ENCODE data around the gene FGD4.
"Not testable (repeated sequence)": the region's sequence is repeated elsewhere in the genome, so short reads cannot be mapped to it uniquely, and the experiment has no call there.

The FGD4 gene

DNA sequence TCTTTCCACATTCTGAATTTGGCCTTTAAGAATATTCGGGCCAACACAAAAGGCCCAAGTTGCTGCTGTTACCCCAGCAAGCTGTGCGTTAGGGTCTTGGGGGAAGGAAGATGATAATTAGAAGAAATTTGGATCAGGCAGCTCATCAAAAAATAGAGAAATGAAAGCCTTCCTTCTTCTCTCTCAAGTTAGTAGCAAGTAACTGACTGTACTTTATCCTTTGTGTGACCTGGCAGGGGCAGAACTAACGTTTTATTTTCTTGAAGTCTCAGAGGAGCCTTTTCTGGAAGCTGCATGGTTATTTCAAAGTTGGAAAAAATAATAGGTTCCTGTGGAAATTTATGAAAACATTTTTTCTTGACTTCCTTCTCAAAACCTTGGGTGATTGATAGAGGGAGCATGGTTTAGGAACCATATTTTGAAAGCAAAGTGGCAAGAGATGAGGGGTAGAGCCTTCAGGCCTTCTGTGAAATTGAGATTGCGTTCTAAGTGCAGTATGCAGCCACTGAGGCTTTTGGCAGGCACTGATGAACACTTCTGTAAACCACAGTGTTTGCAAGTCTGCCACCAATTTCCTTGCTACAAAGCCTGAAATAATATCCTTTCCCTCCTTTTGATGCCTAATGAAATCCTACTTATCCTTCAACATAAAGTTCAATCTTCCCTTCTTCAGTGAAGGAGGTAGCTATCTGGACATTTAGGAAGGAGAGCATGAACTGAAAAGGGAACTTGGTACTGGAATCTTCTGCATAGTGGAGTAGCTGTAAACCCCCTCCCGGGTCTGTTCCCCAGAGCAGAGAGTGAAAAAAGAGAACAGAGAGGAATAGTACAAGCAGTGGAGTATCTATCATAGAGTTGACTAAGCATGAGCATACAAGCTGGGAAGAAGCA, 123.2 kb downstream of the FGD4 start:
- no peak for DNase-seq (ENCODE audit: low read depth)

DNA sequence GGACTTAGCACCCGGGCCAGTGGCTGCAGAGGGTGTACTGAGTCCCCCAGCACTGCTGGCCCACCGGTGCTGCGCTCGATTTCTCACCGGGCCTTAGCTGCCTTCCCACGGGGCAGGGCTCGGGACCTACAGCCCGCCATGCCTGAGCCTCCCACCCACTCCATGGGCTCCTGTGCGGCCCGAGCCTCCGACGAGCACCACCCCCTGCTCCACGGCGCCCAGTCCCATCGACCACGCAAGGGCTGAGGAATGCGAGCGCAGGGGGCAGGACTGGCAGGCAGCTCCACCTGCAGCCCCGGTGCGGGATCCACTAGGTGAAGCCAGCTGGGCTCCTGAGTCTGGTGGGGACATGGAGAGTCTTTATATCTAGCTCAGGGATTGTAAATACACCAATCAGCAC, 126.4 kb downstream of the FGD4 start:
- not testable (repeated sequence) for DNase-seq (ENCODE audit: low read depth)

DNA sequence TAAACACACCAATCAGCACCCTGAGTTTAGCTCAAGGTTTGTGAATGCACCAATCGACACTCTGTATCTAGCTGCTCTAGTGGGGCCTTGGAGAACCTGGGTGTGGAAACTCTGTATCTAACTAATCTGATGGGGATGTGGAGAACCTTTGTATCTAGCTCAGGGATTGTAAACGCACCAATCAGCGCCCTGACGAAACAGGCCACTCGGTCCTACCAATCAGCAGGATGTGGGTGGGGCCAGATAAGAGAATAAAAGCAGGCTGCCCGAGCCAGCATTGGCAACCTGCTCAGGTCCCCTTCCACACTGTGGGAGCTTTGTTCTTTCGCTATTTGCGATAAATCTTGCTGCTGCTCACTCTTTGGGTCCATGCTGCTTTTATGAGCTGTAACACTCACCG, 127.0 kb downstream of the FGD4 start:
- not testable (repeated sequence) for DNase-seq (ENCODE audit: low read depth)

DNA sequence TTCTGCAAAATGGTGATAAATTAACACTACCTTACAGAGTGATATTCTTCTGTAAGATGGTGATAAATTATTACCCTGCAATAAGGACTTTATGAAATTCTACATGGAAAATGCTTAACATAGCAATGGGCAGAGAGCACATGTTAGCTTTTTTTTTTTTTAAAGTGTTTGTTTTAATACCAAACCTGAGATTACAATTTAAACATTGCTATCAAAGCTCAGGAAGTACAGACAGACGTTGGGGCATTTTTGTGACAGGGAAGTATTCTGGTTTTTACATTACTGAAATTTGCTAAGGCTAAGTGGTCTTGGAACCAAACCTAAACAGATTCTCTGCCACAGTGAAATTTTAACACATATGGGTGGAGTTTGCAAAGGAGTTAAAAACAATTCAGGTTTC, 133.1 kb downstream of the FGD4 start:
- no peak for DNase-seq (ENCODE audit: low read depth)

DNA sequence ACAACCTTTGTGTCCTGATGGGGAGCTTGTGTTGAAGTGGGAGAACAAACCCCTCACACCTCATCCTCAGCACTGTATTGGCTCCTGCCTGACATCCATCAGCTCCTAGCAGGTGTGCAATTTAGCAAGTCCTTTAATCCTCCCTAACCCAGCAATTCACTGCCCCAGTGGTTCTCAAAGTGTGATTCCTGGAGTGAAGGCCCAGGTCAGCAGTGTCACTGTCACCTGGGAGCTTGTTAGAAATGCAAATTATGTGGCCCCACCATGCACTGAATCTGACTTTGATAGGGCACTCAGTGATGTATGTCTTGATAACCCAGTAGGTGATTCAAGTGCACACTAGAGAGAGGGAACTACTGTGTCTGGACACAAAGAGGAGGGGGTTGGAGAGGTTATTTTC, 133.6 kb downstream of the FGD4 start:
- no peak for DNase-seq (ENCODE audit: low read depth)

DNA sequence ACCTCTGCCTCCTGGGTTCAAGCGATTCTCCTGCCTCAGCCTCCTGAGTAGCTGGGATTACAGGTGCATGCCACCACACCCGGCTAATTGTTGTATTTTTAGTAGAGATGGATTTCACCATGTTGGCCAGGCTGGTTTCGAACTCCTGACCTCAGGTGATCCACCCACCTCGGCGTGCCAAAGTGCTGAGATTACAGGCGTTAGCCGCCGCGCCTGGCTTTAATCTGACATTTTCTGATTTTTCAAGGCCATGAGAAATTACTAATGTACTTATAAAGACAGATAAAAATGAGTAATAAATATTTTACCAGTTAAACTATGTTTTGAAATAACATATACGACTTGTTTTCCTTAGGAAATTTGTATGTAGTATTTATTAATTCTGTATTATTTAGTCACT, 134.1 kb downstream of the FGD4 start:
- DNase-seq (ENCODE audit: low read depth), result not testable (repeated sequence)

DNA sequence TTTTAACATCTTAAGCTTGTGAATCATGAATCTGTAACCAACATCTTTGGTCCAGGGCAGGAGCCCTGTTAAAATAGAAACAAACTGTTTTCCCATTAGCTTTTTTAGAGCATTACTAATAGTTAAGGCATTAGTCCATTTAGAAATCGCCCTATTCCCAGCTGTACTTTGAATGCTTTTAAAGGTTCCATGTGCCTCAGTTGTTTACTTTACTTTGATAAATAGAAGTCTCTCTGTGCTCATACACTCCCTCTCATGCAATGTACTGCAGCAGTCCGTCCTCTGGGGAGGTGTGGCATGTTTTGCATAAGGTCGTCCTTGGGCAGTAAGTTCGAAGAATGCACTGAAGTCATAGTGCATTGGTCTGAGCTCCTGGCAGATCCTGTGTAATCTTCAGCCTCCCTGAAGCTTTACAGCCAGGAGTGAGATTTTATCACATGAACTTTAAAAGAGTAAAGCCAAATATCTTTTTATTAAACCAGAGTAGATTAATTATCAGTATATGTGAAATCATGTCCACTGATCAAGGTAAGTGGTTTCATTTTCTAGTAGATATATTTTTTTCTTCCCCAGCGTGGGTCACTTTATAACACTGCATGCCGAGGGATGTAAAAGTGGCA, 134.7 kb downstream of the FGD4 start:
- no peak for DNase-seq (ENCODE audit: low read depth)

DNA sequence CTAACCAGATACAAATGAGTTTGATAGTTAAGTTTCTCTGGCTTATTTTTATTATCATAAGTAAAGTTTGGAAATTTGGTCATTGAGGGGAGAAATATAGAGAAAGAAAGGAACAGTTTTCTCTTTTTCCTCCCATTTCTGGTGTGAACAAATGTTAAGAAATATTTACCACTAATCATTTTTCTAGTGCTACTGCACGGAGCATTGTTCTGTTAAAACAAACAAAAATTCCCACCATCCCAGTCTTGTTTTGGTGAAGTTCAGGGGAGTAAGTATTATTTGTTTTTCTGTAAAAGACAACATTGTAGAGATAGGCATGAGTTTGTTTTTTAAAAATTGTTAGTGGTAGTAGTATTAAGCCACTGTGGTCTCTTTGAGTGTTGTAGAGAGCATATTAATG, 135.3 kb downstream of the FGD4 start:
- no peak for DNase-seq (ENCODE audit: low read depth)

DNA sequence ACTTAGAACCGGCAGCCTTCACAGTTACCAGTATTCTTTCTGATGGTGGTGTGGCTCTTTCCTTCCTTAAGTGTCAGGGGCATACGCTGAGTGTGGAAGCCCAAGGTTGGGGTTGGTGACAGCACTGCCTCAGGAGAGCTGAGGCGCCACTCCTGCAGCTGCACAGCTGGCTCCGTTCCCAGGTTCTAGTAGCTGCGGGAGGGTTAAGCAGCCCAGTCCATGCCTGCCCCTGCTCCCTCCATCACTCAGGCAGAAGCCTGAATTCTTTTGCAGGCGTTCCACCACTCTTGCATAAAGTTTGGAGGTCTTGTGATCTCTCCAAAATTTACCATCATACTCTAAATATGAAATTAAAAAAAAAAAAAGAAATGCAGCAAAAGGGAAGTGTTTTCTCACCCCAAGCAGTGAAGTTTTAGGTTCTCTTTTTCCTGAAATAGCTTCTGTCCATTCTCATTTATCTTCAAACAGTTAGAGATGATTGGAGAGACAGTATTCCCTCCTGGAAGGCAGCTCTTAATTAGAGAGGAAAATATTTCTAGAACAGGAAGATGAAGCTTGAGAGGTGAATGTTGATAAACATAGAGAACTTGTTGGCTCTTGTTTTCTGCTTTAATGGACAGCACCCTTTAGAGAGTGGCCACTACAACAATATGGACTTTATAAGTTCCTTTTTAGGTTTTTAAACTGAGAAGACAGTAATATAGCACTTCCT, 136.1 kb downstream of the FGD4 start:
- DNase-seq (ENCODE audit: low read depth), result no peak

DNA sequence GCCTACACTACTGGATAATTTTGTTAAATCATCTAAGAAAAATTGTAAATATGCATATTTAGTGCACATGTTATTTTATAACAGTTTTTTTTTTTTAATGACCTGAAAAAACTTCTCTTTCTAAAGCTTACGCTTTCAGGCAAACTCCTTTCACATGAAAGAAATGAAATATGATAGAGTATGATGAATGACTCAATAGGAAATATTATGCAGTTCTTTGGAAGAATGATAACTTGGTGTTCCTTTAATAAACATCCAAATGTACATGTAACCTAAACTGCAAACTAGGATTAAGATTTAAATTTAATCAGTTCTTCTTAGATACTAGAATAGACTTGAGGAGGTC, 136.6 kb downstream of the FGD4 start:
- DNase-seq (ENCODE audit: low read depth), result no peak

DNA sequence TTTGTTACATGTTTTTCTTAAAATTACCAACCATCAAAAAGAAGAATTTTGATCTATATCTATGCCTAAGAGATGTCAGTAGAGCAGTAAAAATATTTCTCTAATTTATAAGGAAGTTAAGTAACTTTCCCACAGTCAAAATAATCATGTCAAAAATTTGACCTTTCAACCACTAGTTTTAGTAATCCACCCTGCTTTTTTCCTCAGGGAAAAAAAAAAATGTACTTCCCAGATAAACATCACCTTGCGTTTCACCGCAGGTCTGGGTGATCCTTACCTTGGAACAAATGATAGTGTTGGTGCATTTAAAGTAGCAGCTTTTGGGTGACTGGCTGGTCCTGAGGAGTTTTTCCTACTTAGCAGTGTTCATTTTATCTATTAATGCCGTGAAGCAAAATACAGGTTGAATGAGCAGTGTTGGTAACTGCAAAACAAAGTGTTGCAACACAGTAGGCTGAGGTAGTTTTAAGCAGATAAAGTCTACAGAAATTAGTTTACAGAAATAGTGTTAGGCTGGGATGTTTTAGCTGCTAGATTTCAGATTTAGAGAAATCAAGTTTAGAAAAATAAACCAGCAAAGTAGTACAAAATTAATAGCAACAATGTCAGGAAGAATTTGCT, 142.5 kb downstream of the FGD4 start:
- DNase-seq (ENCODE audit: low read depth), result no peak

DNA sequence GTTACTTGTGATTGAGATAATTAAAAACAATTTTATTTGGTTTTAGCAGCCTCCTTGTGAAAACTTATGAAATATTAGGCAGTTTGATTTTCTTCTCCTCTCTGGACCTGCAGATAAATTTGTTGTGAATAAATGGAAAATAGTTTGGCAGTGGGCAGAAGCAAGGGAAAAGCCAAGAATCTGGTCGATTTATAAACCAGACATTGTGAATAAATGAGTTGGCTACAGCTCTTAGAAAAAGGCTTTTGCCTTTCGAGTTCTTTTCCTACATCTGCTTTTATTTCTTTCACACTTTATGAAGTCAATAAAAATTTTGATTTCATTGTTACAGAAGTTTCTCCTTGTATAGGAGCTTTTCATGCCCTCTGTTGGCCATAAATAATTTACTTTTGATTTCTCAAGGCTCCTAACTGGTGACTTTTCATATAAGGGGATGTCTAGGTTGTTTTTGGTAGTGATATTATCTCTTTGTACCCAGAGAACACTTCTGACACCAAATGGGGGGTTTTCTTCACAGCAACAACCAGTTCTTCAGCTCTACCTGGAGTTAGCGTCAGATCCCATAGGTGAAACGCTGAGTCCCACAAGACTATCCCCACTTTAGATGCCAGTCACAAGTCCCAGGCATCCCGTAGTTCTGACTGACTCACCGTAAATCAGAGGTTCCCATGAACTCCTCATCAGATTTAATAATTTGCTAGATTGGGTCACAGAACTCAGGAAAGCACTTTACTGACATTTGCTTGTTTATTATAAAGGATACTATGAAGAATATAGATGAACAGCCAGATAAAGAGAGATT, 143.3 kb downstream of the FGD4 start:
- DNase-seq (ENCODE audit: low read depth), result no peak

DNA sequence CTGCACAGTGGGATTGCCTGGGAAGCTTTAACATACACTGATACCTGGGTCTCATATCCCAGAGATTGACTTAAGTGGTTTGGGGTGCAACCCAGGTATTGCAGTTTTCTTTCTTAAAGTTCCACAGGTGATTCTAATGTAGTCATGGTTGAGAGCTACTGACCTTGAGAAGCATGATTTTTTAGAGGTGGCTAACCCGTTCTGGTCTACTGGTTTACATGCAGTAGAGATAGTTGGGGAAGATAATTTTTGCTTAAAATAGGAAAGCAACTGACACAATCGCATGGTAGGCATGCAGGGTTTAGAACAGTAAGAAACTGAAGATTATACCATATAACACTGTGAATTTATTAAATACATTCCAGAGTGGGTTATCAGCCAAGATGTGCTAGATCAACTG, 145.5 kb downstream of the FGD4 start:
- no peak for DNase-seq (ENCODE audit: low read depth)

DNA sequence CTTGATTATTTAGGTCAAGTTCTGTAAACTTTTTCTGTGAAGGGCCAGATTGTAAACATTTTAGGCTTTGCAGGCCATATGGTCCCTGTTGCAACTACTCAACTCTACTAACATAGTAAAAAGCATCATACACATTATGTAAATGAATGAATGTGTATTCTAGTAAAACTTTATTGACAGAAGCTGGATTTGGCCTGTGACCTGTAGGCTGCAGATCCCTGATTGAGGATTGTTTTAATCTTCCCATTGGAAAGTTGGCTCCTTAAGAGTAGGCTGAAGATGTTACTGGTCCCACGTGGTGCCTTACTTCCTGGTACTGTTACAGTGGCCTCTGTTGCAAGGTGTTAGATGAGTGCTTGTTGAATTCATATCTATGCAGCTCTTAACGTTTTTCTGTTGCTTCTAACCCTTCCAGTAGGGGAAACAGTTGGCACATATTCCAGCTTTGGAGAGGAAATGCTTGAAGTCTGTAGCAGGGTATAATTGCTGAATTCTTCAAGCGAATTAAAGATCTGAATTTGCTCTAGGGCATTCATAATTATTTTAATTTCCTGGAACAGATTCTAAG, 146.1 kb downstream of the FGD4 start:
- DNase-seq (ENCODE audit: low read depth), result no peak

DNA sequence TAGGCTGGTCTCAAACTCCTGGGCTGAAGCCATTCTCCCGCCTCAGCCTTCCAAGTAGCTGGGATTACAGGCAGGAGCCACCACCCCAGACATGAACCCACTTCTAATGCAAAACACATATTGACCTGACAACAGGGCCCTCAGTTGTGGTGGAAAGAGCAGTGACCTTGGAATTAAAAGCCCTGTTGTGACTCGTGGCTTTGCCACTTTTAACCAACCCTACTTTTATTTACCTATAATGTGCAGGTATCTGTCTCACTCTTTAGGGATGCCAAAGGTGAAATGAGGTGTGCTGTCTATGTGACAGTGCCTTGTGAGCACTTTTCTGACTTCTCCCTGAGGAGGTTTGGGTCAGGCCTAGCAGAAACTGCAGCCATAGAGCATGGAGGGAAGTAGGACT, 146.9 kb downstream of the FGD4 start:
- no peak for DNase-seq (ENCODE audit: low read depth)

DNA sequence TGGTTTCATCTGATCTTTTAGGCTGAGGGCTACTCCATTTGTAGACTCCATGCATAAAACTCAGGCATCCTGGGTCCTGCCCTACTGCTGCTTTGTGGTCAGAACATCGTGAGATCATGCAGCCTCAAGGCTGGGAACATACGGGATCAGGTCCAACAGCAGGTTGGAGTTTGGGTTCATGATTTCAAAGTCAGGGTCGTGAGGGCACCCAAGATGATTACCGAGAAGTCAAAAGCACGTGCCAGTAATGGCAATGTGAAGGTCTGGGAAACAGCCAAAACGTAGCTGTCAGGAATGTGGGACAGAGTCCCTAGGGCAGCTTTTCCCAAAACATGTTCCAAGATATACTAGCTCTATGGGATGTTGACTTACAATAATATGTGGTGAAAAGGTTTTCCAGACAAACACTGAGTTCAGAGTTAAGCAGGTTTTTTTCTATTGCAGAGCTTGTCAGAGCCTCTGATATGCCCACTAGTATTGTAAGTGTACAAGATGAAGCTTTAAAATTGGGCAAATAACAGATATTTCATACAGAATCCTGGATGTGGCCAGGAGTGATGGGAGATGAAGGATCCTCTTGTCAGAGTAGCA, 149.4 kb downstream of the FGD4 start:
- no peak for DNase-seq (ENCODE audit: low read depth)

DNA sequence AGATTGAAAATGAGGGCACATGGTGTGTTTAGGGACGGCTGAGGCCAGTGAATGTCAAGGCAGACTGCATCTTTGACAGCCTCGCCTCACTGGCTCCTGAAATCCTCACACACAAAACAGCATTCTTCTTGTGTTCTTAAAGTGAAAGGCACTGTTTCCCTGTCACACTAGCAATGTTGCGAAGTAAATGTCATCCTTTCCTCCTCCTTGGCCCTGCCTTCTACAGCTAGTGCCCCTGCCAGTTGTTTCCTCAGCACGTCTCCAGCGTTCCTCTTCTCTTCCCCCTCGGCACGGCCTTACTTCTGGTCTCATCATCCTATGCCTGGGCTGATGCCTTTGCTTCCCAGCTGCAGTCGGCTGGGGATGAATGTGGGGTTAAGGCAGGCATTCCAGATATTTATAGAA, 150.3 kb downstream of the FGD4 start:
- DNase-seq (ENCODE audit: low read depth), result no peak

DNA sequence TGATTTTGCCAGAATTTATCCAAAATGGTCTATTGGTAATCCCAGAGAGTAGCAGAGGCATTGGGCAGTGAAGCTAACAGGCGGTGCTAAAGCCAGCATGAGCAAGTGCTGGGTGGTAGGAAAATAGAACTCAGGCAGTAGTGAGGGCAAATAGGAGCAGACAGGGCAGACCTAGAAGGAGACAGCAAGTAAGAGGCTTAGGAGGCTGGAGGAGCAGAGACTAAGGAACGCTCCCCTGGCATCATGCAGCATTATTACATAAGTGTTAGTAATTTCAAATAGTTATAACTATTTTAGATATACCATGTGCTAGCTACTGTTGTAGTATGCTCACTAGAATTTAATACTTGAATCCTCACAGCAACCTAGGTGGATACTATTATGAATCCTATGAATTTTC, 151.7 kb downstream of the FGD4 start:
- no peak for DNase-seq (ENCODE audit: low read depth)

DNA sequence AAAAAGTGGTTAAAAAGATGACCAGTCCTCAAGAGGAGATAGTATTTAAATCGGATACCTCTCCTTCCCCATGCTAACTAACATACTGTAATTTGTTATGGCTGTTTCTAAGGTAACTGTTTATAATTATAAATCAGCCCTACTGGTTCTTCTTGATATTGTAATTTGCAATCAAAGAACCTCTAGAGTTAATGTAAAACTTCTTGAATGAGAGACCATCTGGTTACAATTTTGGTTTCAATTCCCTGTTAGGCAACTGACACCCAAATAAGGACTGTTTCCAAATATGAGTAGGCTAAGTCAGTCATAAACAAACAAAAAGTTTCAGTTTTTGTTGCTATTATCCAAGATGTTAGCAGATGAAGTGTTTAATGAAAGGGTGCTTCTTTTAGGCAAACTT, 159.5 kb downstream of the FGD4 start:
- no peak for DNase-seq (ENCODE audit: low read depth)

DNA sequence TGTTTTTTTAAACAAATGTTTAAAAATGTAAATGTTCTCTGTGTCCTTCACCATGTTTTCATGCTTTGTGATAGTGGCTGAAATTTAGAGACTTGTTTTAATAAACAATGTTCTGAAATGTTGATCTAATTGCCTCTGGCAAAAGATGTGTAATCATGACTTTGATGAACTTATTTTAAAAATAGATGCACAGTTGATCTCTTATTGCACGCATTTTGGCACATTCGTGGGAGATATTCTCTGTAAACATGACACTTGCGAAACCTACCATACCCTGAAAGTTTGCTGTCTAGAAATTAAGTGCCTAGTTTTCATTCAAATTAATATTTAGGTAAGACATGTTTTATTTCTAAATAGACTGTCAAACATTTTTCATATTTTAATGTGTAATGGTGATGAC, 160.1 kb downstream of the FGD4 start:
- no peak for DNase-seq (ENCODE audit: low read depth)

DNA sequence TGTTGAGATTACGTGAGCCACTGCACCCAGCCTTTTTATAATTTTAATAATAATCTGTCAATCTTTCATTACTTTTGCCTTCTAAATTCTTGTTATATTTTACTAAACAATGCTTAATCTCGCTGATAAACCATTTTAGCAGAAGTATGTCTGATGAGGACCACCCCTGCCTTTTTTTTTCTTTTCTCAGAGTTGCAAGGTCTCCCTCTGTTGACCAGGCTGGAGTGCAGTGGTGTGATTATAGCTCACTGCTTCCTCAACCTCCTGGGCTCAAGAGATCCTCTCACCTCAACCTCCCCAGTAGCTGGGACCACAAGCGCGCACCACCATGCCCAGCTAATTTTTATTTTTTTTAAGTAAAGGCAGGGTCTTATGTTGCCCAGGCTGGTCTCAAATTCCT, 161.2 kb downstream of the FGD4 start:
- no peak for DNase-seq (ENCODE audit: low read depth)
